Non-pigmented ciliary epithelial cell (primary cell): ENCODE results near the gene C18orf63.

ENCODE experiments used
- DNase-seq: peaks from one replicate; pipeline ENCODE4 v3.0.0-alpha.2; 2010; ENCODE audit warnings: low read depth

The C18orf63 gene

DNA sequence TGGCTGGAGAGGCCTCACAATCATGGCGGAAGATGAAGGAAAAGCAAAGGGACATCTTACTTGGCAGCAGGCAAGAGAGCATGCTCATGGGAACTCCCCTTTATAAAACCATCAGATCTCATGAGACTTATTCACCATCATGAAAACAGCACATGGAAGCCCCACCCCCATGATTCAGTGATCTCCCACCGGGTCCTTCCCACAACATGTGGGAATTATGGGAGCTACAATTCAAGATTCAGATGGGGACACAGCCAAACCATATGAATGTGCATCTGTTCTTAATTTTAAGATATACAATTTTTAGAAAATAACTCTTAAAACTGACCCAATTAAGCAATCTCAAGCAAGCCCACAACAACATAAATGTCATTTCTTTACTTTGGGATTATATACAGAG lies 12.6 kb downstream of the C18orf63 start:
- DNase-seq, result no peak

DNA sequence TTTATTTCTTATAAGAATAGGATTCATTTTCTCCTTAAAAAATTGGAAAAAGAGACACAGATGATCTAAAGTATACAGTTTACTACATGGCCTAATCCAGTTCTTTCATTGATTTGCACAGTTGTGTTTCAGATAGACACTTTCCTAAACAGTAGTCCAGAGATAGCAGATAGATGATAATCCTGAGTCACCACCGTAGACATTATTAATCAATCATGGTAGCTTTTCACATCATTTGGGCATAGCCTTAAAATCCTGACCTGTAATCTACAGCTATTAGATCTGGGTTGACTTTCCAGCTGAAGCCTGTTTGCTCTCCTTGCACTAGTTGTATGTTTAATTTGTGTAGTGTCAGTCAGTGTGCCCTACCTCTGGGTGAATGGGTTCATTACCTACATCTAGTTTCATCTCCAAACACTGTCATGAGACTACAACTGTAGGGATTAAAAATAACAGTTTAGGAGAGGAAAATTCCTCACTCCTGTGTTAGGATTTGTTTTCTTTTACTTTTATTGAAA lies 14.1 kb downstream of the C18orf63 start:
- no peak for DNase-seq

DNA sequence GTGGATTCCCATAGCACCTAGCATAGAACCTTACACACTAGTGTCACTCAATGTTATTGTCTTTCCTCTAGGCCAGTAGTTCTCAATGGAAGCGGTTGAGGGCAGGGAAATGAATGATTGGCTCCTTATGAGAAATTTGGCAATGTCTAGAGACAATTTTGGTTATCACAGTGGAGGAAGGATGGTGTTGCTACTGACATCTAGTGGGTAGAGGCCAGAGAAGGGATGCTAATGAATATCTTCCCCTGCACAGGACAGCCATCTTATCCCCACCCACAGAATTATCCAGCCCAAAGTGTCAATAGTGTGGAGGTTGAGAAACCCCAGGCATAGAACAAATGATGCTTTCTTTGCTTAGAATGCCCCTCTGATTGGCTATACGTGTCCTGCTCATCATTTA lies 15.8 kb downstream of the C18orf63 start:
- DNase-seq, result no peak

DNA sequence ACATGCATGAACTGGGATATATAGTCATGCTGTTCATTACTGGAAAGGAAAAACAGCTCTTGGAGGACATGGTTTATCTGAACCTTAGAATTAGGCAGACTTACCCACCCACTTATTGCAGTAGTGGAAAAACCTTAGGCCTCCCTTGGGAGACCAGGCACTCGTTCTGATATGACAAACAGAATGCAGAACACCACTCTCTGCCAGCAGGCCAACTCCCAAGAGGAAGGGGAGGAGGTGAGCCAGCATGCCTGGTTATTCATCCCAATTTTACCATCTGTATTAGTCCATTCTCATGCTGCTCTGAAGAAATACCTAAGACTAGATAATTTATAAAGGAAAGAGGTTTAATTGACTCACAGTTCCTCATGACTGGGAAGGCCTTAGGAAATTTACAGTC lies 17.5 kb downstream of the C18orf63 start:
- no peak for DNase-seq

DNA sequence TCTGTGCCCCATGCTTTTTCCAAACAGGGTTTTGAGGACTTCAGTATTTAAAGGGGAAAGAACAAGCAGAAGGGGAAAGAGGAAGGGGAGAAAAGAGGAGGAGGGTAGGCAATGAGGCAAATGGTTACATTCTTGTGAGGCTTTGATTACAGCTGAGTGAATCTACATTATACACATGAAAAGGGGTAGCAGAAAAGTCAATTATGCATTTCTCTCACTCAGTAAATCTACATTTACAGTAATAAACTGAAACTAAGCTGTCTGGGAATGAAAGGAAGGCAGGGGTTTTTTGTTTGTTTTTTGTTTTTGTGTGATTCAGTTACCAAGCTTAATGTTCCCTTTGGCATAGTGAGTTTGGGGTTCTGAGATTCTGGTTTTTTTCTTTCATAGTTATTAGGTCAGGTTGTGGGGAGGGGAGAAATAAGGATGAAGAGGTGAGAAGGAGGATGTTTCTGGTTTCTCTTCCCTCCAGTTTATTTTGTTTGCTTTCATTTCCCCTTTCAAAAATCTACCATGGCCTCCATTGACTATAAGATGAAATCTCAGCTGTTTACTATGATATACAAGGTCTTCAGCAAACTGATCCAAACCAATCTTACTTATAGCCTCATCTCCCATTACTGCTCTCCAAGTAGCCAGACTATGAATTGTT lies 18.7 kb downstream of the C18orf63 start:
- DNase-seq, result no peak

DNA sequence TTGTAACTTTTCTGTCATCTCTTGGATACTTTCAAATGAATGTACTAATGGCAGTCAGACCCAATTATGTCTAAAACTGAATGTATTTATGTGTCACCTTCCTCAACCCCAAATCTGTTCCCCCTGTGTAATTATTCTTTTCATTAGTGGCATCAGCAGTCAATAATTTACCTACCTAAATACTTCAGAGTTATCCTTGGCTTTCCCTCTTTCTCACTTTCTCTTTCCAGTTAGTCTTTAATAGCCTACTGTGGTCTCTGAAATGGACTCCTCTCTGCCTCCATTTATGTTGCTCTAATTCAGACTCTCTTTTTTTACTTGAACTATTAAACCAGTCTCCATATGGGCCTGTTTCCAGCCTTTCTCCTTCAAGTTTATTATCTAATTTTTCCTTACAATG lies 21.0 kb downstream of the C18orf63 start:
- no peak for DNase-seq

DNA sequence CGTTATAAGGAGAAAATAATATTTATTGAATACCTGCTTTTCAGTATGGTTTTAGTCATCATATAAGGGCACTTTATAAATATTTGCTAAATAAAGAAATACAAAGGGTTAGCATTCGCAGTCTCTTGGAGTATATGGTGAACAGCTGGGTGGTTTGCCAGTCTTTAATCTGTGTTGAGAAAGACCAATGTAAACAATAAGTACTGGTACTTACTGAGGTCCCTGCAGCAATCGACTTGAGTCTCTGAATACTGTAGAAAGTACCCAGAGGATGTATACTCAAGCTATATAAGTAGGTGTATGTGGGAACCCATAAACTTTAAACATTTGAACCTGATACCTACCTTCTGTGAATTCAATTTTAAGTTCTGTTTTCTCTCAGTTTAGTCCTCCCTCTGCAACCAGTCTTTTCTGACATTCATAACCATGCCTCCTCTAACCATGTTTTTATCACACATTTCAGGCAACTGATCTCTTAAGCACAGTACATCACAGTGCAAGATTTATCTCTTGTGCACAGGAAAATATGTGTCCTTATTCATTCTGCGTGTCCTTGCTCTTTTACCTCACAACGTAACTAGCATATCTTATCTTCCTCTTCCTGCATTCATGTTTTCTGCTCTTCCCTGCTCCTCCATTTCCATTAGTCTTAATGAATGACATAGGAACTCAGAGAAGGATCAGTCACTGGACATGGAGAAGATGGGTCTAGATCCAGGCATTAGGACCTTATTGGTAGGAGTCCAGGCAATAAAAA lies 21.7 kb downstream of the C18orf63 start:
- no peak for DNase-seq

DNA sequence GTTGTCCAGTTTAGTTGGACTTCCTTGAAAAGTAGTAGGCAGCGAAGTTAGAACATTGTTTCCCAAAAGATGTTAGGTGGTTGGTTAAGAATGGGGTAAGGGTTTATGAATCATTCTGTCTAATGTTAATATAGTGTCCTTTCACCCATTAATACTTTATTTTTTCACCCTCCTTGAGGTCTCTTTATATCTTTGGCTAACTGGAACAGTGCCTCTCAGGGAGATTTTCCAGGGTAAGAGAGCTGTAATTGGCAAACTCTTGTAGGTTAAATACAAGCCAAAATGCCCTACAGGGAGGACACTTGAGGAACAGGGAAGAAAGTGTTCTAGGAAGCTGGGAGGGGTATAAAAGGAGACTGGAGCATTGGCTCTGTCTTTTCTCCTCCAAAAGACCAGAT lies 22.3 kb downstream of the C18orf63 start:
- DNase-seq, result no peak

DNA sequence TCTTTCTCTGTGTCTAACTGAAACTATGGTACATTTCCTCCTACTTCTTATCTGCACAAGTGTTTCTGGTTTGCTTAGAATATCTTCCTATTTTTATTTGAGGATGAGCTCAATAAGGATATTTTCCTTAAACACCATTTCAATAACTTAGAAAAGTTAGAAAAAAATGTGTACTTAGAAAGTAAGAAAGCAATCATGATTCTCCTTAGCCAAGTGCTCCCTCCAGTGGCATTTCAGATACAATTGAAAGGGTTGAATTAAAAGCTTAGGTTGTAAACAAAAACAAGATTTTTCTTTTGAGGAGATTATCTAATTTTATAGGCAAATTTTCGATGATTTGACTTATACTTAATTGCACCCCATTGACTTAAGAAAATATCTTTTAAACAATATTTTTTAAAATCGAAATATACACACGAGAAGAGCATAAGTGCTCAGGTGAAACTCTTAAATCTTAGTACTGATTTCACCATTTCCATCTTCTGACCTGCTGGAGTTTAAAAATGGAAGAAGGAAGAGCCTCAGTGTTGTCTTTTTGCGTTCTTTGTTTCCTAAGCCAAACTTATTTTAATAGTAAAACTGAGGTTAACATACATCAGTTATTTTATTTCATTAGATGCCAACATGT lies 26.9 kb downstream of the C18orf63 start:
- peak; percentile 41 for DNase-seq

DNA sequence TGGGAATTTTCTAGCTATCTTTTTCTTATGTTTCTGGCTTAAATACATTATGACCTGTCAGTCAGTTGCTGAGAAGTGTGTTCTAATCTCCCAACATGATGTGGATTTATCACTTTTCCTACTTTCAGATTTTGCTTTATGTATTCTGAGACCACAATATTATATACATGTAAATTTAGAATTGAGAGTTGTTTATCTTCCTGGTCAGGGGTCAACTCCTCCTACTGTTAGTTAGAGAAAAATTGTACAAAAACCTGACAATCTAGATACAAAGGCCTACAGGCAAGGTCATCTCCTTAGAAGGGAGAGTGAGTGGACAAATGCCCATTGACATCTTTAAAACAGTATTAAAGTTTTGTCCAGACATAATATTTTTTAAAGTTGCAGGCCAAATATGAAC lies 30.6 kb downstream of the C18orf63 start:
- no peak for DNase-seq

DNA sequence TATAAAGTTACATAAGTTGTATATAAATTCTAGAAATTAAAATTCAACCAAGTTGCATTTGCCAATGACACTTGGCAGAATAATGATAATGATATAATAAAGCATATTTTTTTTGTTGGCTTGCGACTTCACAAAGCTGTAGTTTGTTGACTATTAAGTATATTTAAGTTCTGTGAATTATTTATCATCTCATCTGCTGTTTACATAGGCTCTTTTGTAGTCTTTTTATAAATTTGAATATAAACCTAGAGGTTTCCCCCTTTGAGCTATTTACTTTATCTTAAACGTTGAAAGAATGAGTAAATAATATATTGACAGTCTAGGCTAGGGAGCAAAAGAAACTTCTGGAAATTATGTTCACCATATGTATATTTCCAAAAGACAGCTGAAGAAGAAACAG lies 32.9 kb downstream of the C18orf63 start:
- no peak for DNase-seq

DNA sequence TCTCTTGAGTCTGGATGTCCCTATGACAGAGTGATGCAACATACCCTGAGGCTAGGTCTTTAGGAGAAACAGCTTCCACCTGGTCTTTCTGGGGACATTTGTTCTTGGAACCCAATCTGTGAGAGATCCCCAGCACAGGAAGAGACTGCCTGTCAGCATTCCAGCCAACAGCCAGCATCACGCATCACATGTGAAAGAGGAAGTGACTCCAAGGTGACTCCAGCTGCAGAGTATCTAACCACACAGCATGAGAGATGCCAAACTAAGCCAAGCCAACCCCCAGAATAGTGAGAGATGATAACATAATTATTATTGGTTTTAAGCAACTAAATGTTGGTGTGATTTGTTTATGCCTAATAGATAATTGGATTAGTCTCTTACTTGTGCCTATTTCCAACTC lies 35.7 kb downstream of the C18orf63 start:
- DNase-seq, result peak; percentile 26

DNA sequence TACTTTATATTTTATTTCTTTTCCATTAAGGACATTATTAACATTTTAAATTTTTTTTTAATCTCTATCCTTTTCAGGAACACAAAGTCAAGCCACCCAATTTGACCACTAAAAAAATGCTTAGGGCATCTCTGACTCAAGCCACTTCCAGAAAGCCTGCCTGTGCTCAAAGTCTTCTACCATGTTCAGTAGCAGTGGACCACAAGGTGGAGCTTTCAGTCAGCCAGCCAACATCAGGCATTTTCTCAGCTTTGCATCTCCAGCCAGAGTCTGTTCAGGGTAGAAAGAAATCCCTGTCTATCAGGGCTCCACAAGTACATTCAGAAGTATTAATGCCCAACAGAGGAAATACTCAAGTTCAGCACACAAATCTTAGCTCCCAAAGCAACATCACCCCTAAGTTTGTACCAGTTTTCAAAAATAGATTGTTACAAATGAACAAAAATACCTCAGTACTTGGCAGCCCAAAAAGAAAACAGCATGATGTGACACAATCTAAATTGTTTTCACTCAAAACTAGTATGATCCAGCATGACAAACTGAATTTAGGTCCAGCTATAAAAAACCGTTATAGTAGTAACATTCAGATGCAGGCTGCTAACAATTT lies 37.6 kb downstream of the C18orf63 start:
- peak; percentile 35 for DNase-seq

DNA sequence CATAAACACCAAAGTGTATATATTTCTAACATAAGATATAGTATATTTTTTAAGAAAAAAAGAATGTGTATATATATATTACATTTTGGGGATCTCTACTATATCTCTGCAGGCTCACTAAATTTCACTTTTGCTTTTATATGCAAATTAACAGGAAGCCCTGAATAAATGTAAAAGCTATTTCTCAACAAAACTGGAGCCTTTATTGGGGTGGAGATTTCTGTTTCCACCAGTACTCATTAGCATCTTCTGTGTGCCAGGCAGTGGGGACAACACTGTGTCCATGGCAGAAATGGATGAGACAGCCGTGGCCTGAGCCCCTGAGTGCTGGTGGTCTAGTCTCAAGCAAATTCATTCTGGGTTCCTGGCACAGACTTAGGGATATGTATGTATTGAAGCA lies 41.3 kb downstream of the C18orf63 start:
- no peak for DNase-seq

DNA sequence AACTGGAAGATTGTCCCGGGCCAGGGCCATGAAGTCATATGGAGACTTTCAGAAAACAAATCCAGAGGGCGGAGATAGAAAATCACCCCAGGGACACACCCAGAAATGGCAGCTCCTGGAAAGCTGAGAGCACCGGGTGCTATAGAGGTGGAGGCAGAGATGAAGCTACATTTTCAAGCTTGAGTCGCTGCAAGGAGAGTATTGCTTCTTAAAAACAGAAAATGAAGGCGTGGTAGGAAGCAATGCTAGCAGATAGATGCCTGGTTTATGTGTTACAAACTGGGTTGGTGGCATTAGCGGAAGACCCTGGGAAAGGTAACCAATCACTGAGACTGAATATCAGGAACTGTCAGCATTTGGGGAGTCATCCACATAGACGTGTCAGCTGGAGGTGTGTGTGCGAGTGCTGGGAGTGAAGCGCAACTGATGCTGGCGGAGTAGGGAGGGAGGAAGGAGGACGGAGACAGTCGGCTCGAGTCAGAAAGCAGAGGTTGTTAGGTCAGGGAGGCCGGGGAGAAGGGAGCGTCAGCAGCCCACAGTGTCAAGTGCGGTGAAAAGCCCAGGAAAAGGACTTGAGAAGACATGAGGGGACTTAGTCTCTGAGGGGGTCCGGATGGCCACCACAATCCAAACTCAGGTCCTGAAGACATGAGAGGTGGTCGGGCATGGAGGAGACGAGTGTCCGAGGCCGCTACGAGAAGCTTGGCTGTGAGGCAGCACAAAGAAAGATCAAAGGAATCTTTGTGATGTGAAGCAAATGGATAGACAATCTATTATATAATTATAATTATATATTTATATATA lies 45.4 kb downstream of the C18orf63 start:
- DNase-seq, result no peak

DNA sequence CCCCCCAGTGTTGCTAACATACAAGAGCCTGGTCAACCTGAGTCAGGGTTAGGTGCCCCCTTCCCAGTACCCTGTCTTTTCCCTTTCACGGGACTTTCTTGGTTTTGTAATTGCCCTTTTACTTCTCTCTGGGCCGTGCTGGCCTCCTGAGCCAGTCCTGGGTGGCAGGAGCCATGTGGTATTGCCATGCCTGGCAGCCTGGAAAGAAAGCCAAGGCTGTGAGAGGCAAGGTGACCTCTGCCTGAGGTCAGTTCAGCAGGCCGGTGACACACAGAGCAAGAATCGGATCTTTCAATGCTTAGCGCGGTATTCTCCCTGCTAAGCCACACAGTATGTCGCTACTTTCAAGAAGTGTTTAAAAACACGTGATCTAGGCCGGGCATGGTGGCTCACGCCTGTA lies 52.3 kb downstream of the C18orf63 start:
- DNase-seq, result no peak

DNA sequence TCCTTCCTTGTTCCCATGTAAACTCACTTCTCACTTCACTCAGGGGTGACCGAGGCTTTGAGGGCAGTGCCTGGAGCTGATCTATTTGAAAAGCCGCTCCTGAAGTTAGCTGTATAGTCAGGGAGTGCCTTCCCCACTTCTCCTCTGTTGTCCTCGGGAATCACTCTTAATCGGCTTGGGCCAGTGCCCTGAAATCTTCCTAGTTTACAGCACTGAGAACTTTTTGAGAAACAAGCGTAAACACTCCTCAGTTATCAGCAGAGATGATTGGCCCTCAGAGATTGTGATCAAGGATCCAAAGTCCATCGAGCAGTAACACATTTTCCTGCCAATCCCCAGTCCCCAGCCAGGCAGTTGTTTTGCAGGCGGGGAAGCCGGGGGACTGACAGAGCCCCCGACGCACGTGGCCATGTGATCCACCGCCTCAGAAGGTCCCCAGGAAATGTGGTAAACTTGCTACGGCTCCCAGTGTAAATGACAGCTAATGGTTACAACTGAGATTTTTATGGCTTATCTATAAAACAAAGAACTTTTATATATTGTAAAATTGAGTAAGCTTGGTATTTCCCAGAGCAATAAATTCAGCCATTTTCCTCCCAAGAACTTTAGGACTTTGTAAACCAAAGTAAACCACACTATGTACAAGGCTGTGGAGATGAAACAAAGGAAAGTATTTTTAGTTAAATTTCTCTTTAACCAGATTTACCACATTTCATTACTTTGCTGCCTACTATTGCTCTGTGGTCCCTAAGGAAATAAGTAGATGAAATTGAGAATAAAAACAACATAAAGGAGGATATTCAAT lies 53.5 kb downstream of the C18orf63 start:
- no peak for DNase-seq

DNA sequence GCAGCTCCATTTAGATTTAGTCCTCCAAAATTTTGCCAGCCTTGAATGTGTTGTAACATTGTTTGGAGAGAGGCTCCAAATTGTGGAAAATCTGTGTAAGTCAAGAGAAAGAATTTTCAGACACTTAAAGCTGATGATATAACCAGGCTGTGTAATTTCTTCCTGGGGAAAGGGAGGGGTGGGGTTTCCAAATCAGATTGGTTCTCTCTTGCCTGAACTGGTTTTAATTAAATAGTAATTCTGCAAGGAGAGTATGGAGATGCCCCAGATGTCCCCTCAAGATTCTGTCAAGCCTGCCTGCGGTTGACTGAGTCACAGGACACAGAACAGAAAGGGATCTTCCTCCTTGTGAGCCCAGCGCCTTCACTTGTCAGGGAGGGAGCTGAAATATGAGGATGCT lies 54.5 kb downstream of the C18orf63 start:
- DNase-seq, result no peak

DNA sequence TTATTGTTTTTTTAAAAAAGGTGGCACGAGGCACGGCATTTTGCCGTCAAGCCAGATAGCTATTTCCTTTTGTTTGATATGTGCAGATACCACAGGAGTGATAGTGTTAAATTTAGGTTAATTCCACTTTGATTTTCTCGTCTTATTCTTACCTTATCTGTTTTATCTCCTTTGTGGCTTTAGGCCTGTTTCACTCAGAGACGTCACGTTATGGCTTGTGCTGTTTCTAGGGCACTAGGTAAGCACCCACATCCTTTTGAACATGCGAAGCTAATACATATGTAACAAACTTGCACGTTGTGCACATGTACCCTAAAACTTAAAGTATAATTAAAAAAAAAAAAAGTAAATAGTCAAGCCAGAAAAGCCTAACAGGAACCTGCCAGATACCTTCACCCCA lies 57.8 kb downstream of the C18orf63 start:
- no peak for DNase-seq

DNA sequence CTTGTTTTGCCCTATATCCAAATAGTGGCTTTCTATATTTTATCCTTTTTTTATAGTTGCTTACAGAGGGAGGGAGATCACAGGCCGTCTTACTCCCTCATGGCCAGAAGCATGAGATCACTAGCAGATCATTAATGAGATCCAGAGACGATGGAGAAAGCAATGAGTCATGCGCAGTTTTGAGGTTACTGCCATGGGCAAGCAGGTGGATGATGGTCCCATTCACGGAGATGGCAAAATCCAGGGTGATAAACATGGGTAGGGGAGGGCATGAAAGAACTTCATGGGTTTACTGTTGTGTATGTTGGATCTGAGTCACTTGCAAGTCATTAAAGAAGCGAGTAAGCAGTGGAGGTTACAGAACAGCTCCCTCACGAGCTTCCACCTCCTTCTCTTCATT lies 60.4 kb downstream of the C18orf63 start:
- no peak for DNase-seq

DNA sequence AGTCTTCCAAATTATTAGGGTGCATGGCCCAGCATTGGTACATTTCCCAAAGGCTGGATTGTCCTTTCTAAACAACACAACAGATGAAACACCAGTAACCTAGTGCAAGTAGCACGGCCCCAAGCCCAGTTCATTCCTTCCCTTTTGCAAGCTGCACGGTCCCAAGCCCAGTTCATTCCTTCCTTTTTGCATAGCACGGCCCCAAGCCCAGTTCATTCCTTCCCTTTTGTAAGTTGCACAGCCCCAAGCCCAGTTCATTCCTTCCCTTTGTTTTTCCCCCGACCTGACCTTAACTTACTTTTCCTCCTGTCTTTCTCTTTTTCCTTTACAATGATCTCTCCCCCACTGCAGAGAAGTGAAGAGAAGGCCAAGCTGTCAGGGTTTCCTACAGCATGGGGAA lies 60.9 kb downstream of the C18orf63 start:
- no peak for DNase-seq
